GM19463 (cell line): ENCODE measurements around the gene ERFL.

Experiments used
- ATAC-seq: cut with Tn5 transposase; IDR thresholded peaks from one replicate; pipeline ENCODE4 v1.9.1; 2021; ENCODE audit warnings: mild to moderate bottlenecking, moderate library complexity; ENCODE audit not compliant: unreplicated experiment

The ERFL gene

GRCh38 chr19:41901707-41902360, 26.4 kb downstream of the ERFL start:
- ATAC-seq = no peak

DNA sequence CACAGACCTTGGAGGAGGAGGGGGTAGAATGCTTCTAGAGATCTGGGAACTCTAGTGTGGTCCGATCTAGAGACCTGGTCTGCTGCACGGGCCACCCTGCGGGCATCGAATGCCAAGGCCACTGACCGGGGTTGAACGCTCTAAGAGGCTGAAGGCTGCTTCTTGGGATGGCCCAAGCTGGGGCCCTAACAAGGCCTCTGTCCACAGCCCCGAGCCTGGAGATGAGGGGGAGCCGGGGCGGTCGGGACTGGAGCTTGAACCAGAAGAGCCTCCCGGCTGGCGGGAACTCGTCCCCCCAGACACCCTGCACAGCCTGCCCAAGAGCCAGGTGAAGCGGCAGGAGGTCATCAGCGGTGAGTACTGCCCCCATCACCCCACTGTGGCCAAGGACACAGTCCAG, 30.0 kb downstream of the ERFL start:
- no peak for ATAC-seq

GRCh38 chr19:41897820-41898219, 30.4 kb downstream of the ERFL start:
- no peak for ATAC-seq

- no peak for ATAC-seq
These were observed 31.1 kb downstream of the ERFL start for GRCh38 chr19:41897181-41897580.

GRCh38 chr19:41896581-41896942, 31.7 kb downstream of the ERFL start:
- ATAC-seq = no peak

DNA sequence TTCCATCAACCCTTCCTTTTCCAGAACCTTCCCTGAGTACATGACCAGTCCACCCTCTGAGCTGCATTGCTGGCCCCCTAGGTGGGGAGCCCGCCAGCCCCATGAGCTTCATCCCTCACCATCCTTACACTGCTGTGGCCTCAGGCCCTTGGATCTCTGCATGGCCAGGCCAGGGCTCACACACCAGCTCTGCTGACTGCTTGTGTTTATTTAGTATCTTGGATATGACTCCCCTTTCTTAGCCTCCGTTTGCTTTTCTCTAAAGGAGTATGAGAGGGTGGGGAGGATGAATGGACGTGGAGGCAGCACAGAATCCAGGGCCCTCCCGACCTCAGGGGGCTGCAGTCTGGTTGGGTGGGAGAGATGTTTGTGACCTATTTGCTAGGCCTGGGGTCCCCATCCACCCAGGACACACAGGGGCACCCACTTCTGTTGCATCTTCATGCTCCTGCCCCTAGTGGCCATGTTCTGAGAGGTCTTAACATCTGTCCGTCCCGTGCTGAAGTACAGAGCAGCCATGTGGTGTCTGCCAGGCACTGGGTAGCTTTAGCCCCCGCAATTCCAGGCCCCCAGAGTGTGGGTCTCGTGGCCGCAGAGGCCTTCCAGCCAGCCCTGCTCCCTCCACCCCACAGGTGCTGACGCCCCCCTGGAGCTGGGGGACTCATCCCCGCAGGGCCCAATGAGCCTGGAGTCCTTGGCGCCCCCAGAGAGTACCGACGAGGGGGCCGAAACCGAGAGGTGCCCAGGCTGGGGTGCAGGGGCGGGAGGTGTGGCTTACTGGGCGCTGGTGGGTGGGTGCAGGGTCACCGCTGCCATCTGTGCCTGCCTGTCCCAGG, 32.3 kb downstream of the ERFL start:
- ATAC-seq = no peak

GRCh38 chr19:41894350-41894749, 33.9 kb downstream of the ERFL start:
- no peak for ATAC-seq

- ATAC-seq = no peak
These were observed 34.4 kb downstream of the ERFL start for GRCh38 chr19:41893899-41894298.

DNA sequence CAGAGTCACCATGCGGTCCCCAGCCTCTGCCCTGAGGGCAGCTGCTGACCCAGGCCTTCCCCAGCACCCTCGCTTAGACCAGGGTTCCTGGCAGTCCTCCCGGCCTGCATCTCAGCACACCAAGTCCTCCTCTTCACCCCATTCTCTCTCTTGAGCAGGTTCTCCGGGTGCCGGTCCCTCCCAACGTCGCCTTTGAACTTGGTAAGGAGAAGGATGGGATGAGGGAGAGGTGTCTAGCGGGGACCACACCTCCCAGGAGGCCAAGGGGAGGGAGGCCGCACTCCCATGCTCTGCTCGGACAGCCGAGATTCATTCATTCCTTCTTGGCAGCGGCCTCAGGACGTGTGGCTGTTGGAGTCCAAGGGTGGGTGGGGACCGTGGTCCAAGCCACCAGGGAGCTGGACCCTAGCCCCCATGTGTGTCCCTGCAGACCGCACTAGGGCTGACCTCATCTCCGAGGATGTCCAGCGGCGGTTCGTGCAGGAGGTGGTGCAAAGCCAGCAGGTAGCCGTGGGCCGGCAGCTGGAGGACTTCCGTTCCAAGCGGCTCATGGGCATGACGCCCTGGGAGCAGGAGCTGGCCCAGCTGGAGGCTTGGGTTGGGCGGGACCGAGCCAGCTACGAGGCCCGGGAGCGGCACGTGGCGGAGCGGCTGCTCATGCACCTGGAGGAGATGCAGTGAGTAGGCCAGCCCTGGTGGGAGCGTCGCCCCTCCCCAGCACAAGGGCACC, 35.9 kb downstream of the ERFL start:
- ATAC-seq = no peak

- ATAC-seq = no peak
These were observed 37.3 kb downstream of the ERFL start for GRCh38 chr19:41890936-41891335.

GRCh38 chr19:41889896-41890295, 38.4 kb downstream of the ERFL start:
- ATAC-seq = no peak

- ATAC-seq = no peak
These were observed 39.3 kb downstream of the ERFL start for GRCh38 chr19:41888926-41889325.

DNA sequence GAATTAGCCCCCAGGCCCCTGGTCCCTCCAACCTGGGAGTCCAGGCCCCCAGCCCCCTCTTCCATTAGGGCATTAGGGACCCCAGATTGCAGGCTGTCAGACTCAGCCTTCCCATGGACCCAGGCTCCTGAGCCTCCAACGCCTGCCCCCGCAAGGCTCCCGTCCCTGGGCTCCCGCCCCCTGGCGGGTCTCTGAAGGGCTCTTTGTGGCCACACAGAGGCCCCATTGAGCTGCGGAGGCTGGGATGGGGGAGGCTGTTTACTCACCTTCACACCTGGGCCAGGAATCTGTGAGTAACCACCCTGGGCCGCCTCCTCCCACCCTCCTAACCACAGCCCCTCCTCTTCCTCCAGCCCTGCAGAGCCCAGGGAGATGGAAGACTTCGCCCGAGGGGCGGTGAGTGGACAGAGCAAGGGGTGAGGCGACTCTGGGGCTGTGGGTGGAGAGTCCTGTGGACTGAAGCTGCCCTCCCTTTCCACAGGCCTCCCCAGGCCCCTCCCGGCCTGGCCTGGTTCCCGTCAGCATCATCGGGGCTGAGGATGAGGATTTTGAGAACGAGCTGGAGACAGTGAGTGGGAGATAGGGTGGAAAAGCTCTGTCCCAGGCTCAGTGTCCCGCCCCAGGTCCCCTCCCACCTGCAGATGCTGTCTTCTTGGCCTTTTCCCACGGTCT, 40.4 kb downstream of the ERFL start:
- ATAC-seq = no peak

DNA sequence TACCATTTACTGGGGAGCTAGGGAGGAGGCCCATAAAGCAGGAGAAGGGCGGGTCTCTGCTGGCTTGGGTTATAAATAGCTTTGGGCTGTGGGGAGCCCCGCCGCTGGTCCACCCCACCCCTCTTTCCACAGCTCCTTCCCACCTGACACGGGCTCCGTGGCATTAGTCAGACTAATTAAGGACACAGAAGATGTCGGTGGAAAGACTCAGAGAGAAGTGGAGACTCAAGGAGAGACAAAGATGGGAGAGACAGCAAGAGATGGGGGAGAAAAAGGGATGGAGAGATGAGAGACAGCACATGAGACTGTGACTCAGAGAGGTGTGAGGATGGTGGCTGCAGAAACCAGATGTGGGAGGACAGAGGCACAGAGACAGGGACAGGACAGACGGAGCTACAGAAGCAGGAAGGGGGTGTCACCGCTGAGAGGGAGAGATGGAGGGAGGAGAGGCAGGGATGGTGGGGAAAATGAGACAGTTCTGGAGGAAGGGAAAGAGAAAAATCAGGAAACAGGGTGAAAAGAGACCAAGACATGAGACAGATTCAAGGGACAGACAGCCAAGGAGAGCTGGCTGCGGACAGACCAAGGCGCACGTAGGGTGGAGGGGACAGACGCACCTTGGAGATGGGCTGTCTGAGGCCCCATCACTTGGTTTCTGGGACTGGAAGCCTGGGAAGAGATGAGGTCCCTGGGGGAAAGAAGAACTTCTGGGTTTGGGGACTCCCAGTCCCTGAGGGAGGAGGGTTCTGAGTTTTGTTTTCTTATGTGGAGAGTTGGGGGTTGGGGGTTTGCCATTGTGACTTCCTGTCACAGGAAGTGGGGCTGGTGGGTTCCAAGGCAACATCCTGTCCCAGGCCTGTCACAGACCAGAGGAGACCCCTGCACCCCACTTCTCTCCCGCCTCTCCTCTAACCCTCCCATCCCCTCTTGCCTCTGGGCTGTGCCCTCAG, 41.2 kb downstream of the ERFL start:
- no peak for ATAC-seq

GRCh38 chr19:41883821-41884733, 44.2 kb downstream of the ERFL start:
- ATAC-seq = peak; percentile 89

DNA sequence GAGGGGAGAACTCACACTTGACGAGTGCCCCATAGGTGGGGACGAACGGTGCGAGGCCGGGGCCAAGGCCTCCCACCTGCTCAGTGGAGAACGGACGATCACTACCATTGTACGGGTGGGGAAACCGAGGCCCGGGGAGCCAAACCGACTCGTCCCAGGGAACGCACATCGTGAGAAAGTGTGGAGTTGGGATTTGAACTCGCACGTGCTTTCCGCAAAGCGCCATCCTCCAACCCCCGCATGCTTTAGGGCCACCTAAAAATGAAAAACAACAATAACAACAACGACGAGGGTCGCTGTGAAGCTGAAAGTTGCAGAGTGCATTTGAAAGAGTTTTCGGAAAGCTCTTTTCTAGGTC, 44.8 kb downstream of the ERFL start:
- no peak for ATAC-seq

- ATAC-seq = no peak
These were observed 45.4 kb downstream of the ERFL start, which contains the start of gene ARHGEF1 for GRCh38 chr19:41882568-41883462. Gene ARHGEF1, plus strand, starts transcription at chr19:41883184. Its CDS starts 4,899 bp downstream, at chr19:41888083.

- ATAC-seq = no peak
These were observed 47.9 kb downstream of the ERFL start for GRCh38 chr19:41880329-41880708.
